CD4-positive, alpha-beta memory T cell (primary cell): ENCODE results near the gene ISLR. TPM values are rescaled to one million over a fixed set of nuclear protein-coding genes. Genes with fewer than 3 reads are reported as not detected.

ENCODE experiments used
- CTCF ChIA-PET: fragments of 350-600 bp; sonication (Branson Sonifier 250); formaldehyde crosslinking; loops from one replicate; lab custom pipeline; 2021; ENCODE audit warnings: inconsistent platforms; ENCODE audit not compliant: partially characterized antibody; lab: Charles Lee
- POLR2A ChIA-PET: fragments of 350-600 bp; sonication (Branson Sonifier 250); formaldehyde crosslinking; loops from one replicate; lab custom pipeline; 2021; ENCODE audit not compliant: partially characterized antibody; lab: Charles Lee
- DNase-seq, 5 donors: peaks; one replicate each; pipeline versions ENCODE4 v3.0.0 to v3.0.0-alpha.2; 2020 to 2022; ENCODE audit warnings: mixed read lengths in 1 of 5
- H3K27ac ChIP-seq: one replicate; pipeline ENCODE4 v1.7.0; 2013; ENCODE audit warnings: low read depth, low read length
- H3K27me3 ChIP-seq: 2 replicates; pipeline ENCODE4 v1.7.0; 2013; ENCODE audit warnings: mild to moderate bottlenecking, low read length, moderate library complexity; ENCODE audit not compliant: insufficient read depth
- H3K36me3 ChIP-seq: 2 replicates; pipeline ENCODE4 v1.7.0; 2013; ENCODE audit warnings: mild to moderate bottlenecking, low read length, moderate library complexity; ENCODE audit not compliant: insufficient read depth
- H3K4me1 ChIP-seq: 2 replicates; pipeline ENCODE4 v1.7.0; 2013; ENCODE audit warnings: mild to moderate bottlenecking, low read length, moderate library complexity; ENCODE audit not compliant: insufficient read depth
- H3K4me3 ChIP-seq, 2 donors: one replicate each; pipeline ENCODE4 v1.7.0; 2013; ENCODE audit warnings: low read length in 2 of 2, mild to moderate bottlenecking in 1 of 2
- H3K9me3 ChIP-seq, 2 donors: one replicate each; pipeline ENCODE4 v1.7.0; 2013; ENCODE audit warnings: low read length in 2 of 2, control low read depth in 1 of 2; ENCODE audit not compliant: control insufficient read depth in 1 of 2
- H3K27ac Mint-ChIP-seq, 7 donors: one replicate each; pipeline ENCODE4 v1.8.0; 2020 to 2021; ENCODE audit warnings: mixed read lengths in 7 of 7, mild to moderate bottlenecking in 6 of 7, inconsistent platforms in 3 of 7, moderate library complexity in 3 of 7
- H3K27me3 Mint-ChIP-seq, 2 donors: one replicate each; pipeline ENCODE4 v1.8.0; 2020 to 2021; ENCODE audit warnings: mixed read lengths in 2 of 2
- H3K36me3 Mint-ChIP-seq, 2 donors: one replicate each; pipeline ENCODE4 v1.8.0; 2020 to 2021; ENCODE audit warnings: mixed read lengths in 2 of 2, inconsistent platforms in 1 of 2, mild to moderate bottlenecking in 1 of 2
- H3K4me1 Mint-ChIP-seq, 4 donors: one replicate each; pipeline ENCODE4 v1.8.0; 2020 to 2021; ENCODE audit warnings: mixed read lengths in 4 of 4, mild to moderate bottlenecking in 1 of 4
- H3K4me3 Mint-ChIP-seq, 8 donors: one replicate each; pipeline ENCODE4 v1.8.0; 2020 to 2021; ENCODE audit warnings: mixed read lengths in 8 of 8, mild to moderate bottlenecking in 7 of 8, moderate library complexity in 6 of 8, inconsistent platforms in 3 of 8
- H3K9me3 Mint-ChIP-seq, 8 donors: one replicate each; pipeline ENCODE4 v1.8.0; 2020 to 2021; ENCODE audit warnings: mixed read lengths in 8 of 8, mild to moderate bottlenecking in 5 of 8, inconsistent platforms in 3 of 8, moderate library complexity in 1 of 8
- intact Hi-C: fragments of 100-400 bp; cut with micrococcal nuclease; formaldehyde crosslinking; loops from one replicate; pipeline ENCODE4 v1.15.1; 2023
- polyA plus RNA-seq, 2 donors: library from polyadenylated mRNA; unstranded; fragments of 300-500 nt; fragmentation: Illumina TruSeq; gene quantifications; one replicate each; pipeline ENCODE4 v1.2.3, GENCODE V29; 2021
- total RNA-seq, 2 experiments: library from RNA; stranded (reverse); gene quantifications; one replicate each; pipeline ENCODE4 v1.2.3, GENCODE V29; 2021

ISLR gene
- total and polyA plus RNA-seq, 4 experiments from 2014 or later: not detected

DNA sequence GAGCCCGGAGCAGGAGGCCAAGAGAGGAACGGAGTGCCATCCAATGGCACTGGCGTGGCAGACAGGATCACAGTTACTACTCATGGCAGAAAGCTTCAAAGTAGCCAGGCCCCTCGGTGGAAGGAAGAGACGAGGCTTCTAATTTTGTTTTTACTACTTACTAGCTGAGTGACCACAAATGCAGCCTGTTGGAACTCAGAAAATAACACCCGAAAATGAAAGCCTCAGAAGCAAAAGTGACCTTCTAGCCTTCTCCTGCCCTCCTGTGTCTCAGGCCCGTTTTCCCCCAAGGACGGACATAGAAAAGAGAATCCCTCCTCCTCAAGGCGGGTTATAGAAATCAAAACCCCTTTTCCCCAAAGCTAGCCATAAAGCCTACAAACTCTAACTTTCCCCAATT is 39.0 kb downstream of the ISLR start:
- DNase-seq: no peak
- ChIA-PET POLR2A (interaction anchor here (0.8 kb wide), 1 partner anchor 577 kb away, joined by 4 read pairs; no protein-coding TSS in a partner anchor), CTCF (no interaction called here)
- H3K4me1 Mint-ChIP-seq: no peaks in the 10 kb centered on the region
- no peaks in the 10 kb centered on the region for H3K36me3 Mint-ChIP-seq
- no peak overlapping the region for H3K4me3 Mint-ChIP-seq
- H3K27ac Mint-ChIP-seq: no peak overlapping the region
- Histone ChIP-seq H3K27me3 (no peaks in the 10 kb centered on the region), H3K27ac (no peak overlapping the region), H3K4me1 (no peaks in the 10 kb centered on the region), H3K36me3 (no peaks in the 10 kb centered on the region), H3K4me3 (no peak overlapping the region), H3K9me3 (no peaks in the 10 kb centered on the region)
- H3K27me3 Mint-ChIP-seq: peaks cover 9 to 11% of the 10 kb centered on the region in 2 donors
- H3K9me3 Mint-ChIP-seq: peaks cover 0 to 2% (median 0%) of the 10 kb centered on the region in 8 donors
- intact Hi-C loops: no loop called here

DNA sequence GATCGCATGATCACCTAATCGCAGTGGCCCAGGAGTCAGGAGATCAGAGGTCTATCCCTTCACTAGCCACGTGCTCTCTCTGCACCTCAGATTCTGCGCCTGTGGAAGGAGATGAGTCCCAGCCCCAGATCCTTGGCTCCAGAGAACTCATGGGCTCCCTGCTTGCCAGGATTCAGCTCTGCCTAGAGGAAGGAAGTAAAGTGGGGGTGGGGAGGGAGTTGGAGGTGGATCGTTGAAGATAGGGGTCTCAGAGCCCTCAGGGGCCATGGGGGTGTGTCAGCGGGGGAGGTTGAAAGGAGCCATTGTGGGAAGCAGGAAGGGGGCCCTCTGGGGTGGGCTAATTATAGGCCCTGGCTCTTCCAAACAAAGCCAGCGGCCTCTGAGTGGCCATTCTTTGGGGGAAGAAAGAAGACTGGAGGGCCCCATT is 40.4 kb downstream of the ISLR start:
- intact Hi-C loops: no loop called here
- DNase-seq: no peak
- Mint-ChIP-seq H3K4me1 (no peaks in the 10 kb centered on the region), H3K4me3 (no peak overlapping the region), H3K36me3 (no peaks in the 10 kb centered on the region), H3K27me3 (peaks cover 8 to 9% of the 10 kb centered on the region in 2 donors), H3K27ac (no peak overlapping the region), H3K9me3 (peaks cover 0 to 2% (median 0%) of the 10 kb centered on the region in 8 donors)
- ChIA-PET CTCF (no interaction called here), POLR2A (no interaction called here)
- Histone ChIP-seq H3K27ac (no peak overlapping the region), H3K9me3 (no peaks in the 10 kb centered on the region), H3K4me1 (no peaks in the 10 kb centered on the region), H3K4me3 (no peak overlapping the region), H3K27me3 (no peaks in the 10 kb centered on the region), H3K36me3 (no peaks in the 10 kb centered on the region)

DNA sequence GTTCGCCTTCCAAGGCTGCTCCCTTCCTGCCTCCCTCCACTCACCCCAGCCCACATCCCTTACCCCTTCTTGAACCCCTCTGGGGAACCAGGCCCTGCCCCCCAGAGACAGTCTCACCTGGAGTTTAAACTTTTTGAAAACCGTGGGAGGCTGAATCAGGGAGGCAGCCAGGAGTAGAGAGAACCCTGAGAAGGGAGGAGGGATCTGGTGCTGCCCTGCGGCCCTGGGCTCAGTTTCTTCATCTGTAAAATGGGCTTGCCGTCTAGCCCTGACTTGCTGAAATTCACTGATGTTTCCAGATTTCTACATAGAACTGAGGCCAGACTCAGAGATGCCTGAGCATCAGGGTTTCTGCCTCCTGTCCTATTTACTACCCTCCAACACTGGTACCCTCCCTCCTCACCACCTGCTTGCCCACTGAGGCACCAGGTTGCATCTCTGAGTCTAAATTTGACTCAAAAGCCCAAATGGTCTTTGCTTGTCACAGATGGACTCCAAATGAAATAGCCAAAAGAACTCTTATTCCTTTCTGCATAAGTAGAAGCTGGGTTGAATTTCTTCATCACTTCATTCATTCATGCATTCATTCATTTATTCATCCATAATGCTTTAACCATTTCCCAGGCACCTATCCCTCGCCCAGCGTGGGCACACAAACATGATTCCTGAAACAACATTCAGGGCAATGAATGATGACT is 41.0 kb downstream of the ISLR start:
- Histone ChIP-seq H3K4me3 (no peak overlapping the region), H3K36me3 (no peaks in the 10 kb centered on the region), H3K4me1 (no peaks in the 10 kb centered on the region), H3K9me3 (no peaks in the 10 kb centered on the region), H3K27ac (no peak overlapping the region), H3K27me3 (no peaks in the 10 kb centered on the region)
- Mint-ChIP-seq H3K4me3 (no peak overlapping the region), H3K9me3 (peaks cover 0 to 2% (median 0%) of the 10 kb centered on the region in 8 donors), H3K27me3 (peaks cover 9 to 12% of the 10 kb centered on the region in 2 donors), H3K4me1 (no peaks in the 10 kb centered on the region), H3K36me3 (no peaks in the 10 kb centered on the region), H3K27ac (no peak overlapping the region)
- intact Hi-C loops: no loop called here
- DNase-seq: no peak
- CTCF ChIA-PET: no interaction called here
- POLR2A ChIA-PET: no interaction called here

DNA sequence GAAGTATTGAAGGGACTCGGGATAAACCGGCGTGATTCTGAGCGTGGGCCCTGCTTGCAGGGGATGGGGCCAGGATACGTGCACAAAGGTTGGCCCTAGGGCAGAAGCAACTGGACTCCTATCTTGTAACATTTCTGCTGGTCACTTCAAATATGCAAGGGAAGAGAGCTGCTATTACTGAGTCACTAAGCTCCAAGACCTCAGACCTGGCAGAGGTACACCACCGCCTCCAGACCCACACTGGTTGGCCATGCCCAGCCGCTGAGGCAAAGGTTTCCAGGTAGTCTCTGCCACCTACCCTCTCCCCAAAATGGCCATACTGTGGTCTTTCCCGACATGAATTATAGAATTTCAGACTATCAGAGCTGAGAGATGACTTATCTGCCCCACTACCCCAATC is 42.4 kb downstream of the ISLR start:
- H3K27me3 Mint-ChIP-seq: peaks cover 11 to 13% of the 10 kb centered on the region in 2 donors
- H3K27ac ChIP-seq: no peak overlapping the region
- DNase-seq: no peak
- no peaks in the 10 kb centered on the region for H3K36me3 Mint-ChIP-seq
- ChIA-PET CTCF (no interaction called here), POLR2A (no interaction called here)
- H3K4me1 ChIP-seq: no peaks in the 10 kb centered on the region
- H3K27me3 ChIP-seq: peaks cover 3% of the 10 kb centered on the region
- H3K4me3 Mint-ChIP-seq: no peak overlapping the region
- H3K36me3 ChIP-seq: no peaks in the 10 kb centered on the region
- H3K9me3 ChIP-seq: no peaks in the 10 kb centered on the region
- H3K27ac Mint-ChIP-seq: peak overlapping the region in 1 of 7 donors; percentile 48
- intact Hi-C loops: no loop called here
- no peak overlapping the region for H3K4me3 ChIP-seq
- H3K9me3 Mint-ChIP-seq: peaks cover 0 to under 1% (median 0%) of the 10 kb centered on the region in 8 donors
- H3K4me1 Mint-ChIP-seq: no peaks in the 10 kb centered on the region

DNA sequence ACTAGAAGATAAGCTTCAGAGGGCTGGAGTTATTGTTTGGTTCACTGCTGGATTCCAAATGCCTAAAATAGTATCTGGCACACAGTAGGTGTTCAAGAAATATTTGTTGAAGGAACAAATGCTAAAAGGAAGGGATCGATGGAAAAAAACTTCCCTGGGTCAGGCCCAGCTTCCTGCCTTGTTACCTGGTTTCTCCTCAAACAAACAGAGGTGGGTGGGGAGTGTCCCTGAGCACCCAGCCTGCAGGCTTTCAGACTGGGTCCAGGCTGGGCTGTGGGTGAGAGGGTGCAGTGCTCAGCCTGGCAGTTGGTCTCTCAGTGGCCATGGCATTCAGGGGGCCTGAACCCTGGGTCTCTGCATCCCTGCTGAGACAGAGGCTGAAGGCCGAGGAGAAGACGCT is 43.4 kb downstream of the ISLR start:
- no peaks in the 10 kb centered on the region for H3K36me3 ChIP-seq
- no peaks in the 10 kb centered on the region for H3K9me3 ChIP-seq
- no peaks in the 10 kb centered on the region for H3K4me1 Mint-ChIP-seq
- peak overlapping the region in 1 of 7 donors; percentile 9 for H3K27ac Mint-ChIP-seq
- intact Hi-C loops: no loop called here
- POLR2A ChIA-PET: no interaction called here
- H3K9me3 Mint-ChIP-seq: no peaks in the 10 kb centered on the region
- H3K4me3 ChIP-seq: no peak overlapping the region
- H3K27ac ChIP-seq: no peak overlapping the region
- H3K4me1 ChIP-seq: no peaks in the 10 kb centered on the region
- H3K4me3 Mint-ChIP-seq: no peak overlapping the region
- peaks cover 8 to 17% of the 10 kb centered on the region in 2 donors for H3K27me3 Mint-ChIP-seq
- no peak for DNase-seq
- CTCF ChIA-PET: no interaction called here
- H3K36me3 Mint-ChIP-seq: no peaks in the 10 kb centered on the region
- peaks cover 3% of the 10 kb centered on the region for H3K27me3 ChIP-seq

DNA sequence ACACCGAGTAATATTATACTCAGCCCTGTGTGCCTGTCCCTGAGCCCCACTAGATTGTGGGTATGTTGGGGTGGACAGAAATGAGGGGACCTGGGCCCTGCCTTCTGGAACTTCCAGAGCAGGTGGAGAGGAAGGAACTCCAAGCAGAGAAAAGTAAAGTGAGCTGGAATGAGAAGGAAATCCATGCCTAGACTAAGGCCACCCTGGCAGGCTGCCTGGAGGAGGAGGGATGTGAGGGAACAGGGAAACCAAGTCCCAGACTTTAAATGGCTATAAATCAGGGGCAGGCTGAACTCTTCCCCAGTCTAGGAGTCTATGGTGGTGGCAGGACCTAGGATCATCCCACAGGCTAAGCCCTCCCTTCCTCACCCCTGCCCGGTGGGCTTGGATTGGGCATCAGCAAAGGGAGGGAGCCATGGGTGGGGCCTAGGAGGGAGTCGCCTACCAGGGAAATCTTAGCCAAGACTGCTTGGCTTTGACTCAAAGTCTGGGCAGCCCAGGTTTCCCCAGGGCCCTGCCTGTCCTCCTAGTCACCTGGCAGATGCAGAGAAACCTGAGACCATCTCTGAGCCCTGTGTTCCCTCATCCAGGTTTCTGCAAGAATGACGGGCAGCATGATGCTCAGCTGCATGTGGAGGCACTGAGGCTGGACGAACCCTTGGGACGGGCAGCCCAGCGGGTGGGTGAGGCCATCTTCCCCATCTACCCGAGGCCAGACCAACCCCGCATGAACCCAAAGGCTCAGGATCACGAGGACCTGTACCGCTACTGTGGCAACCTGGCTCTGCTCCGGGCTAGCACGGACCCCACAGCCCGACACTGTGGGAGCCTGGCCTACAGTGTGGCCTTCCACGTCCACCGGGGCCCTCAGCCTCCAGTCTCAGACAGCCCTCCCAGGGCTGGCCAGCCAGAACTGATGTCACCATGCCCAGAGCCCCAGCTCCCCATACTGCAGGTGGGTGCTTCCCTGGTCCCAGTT is 44.7 kb downstream of the ISLR start:
- no peaks in the 10 kb centered on the region for H3K4me1 ChIP-seq
- H3K27ac ChIP-seq: no peak overlapping the region
- H3K4me3 ChIP-seq: no peak overlapping the region
- H3K9me3 ChIP-seq: no peaks in the 10 kb centered on the region
- H3K27me3 Mint-ChIP-seq: peaks cover 10 to 23% of the 10 kb centered on the region in 2 donors
- intact Hi-C loops: no loop called here
- no peak overlapping the region for H3K4me3 Mint-ChIP-seq
- peaks cover 3% of the 10 kb centered on the region for H3K27me3 ChIP-seq
- no peaks in the 10 kb centered on the region for H3K36me3 Mint-ChIP-seq
- CTCF ChIA-PET: no interaction called here
- no peaks in the 10 kb centered on the region for H3K36me3 ChIP-seq
- POLR2A ChIA-PET: no interaction called here
- H3K4me1 Mint-ChIP-seq: no peaks in the 10 kb centered on the region
- no peaks in the 10 kb centered on the region for H3K9me3 Mint-ChIP-seq
- no peak overlapping the region for H3K27ac Mint-ChIP-seq
- no peak for DNase-seq

DNA sequence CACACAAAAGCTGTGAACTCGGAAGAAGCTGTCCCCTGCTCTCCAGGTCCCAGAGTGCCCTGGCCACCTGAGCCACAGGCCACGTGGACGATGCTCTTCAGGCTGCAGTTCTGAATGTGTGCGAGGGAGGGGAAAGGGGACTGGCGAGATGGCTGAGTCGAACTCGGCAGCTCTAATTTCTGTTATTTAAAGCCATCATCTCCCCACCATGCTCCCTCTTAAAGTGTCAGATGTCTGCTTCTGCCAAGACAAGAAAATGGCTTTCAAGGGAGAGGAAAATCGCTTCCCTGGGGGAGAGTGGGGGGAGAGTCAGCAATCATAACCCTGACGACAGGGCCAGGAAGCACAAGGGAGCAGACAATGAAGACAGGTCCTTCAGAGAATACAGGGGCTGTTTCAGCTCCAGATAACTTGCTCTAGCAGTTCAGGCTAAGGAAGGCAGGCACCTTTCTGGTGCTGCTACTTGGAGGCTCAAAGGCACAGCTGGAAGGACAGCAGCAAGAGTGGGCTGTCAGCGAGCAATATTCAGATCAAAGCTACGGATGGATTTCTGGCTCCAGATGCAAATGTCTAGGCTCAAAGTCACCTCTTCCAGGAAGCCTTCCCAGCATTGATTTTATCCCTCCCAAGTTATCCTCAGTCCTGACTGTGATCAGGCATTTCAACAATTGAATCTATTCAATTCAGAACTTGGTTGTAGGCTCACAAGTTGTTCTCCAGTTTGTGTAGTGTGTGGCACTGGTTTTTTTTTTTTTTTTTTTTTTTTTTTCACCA is 47.2 kb downstream of the ISLR start:
- Mint-ChIP-seq H3K27me3 (peaks cover 21 to 33% of the 10 kb centered on the region in 2 donors), H3K4me3 (no peak overlapping the region), H3K36me3 (no peaks in the 10 kb centered on the region), H3K27ac (no peak overlapping the region), H3K4me1 (peaks cover 0 to 5% (median under 1%) of the 10 kb centered on the region in 4 donors), H3K9me3 (no peaks in the 10 kb centered on the region)
- POLR2A ChIA-PET: no interaction called here
- Histone ChIP-seq H3K36me3 (no peaks in the 10 kb centered on the region), H3K4me1 (no peaks in the 10 kb centered on the region), H3K9me3 (no peaks in the 10 kb centered on the region), H3K27me3 (peaks cover 3% of the 10 kb centered on the region), H3K27ac (no peak overlapping the region), H3K4me3 (no peak overlapping the region)
- intact Hi-C loops: no loop called here
- no peak for DNase-seq
- CTCF ChIA-PET: no interaction called here
